Panc1 (cell line): ENCODE data around the gene DNAJA3. TPM values are rescaled to one million over a fixed set of nuclear protein-coding genes. Genes with fewer than 3 reads are reported as not detected.

ENCODE experiments used
- ATAC-seq: fragments of 200-7000 bp; cut with Tn5 transposase; 2 replicates; pipeline ENCODE4 v1.9.1; 2020; ENCODE audit warnings: mild to moderate bottlenecking, moderate library complexity
- BruUV-seq: library from RNA; stranded (reverse); fragments of 400-500 nt; replicated peaks from 2 replicates; lab custom pipeline; 2021; lab: Mats Ljungman, UMichigan
- CTCF ChIA-PET: fragments of 300-600 bp; sonication (Branson Sonifier 250); formaldehyde crosslinking; loops from one replicate; lab custom pipeline; 2022; ENCODE audit warnings: antibody characterized with exemption; lab: Charles Lee
- POLR2A ChIA-PET: fragments of 300-600 bp; sonication (Branson Sonifier 250); formaldehyde crosslinking; loops from one replicate; lab custom pipeline; 2022; ENCODE audit warnings: antibody characterized with exemption; lab: Charles Lee
- DNase-seq: peaks from one replicate; pipeline ENCODE4 v3.0.0-alpha.2; 2010; ENCODE audit warnings: low read depth, low spot score
- H3K27ac ChIP-seq: 2 replicates; pipeline ENCODE4 v1.5.1; 2011; ENCODE audit warnings: mild to moderate bottlenecking, low read length, inconsistent platforms
- H3K27me3 ChIP-seq: fragments of 200-500 bp; sonication (Bioruptor generic); 2 replicates; pipeline ENCODE4 v1.6.0; 2014; ENCODE audit warnings: low read length, inconsistent platforms; ENCODE audit not compliant: control insufficient read depth, insufficient read depth
- H3K36me3 ChIP-seq: fragments of 200-500 bp; sonication (Bioruptor generic); 2 replicates; pipeline ENCODE4 v1.5.1; 2014; ENCODE audit warnings: inconsistent platforms, mild to moderate bottlenecking, low read length, moderate library complexity; ENCODE audit not compliant: control insufficient read depth, insufficient read depth
- H3K4me1 ChIP-seq: 2 replicates; pipeline ENCODE4 v1.5.1; 2011; ENCODE audit warnings: inconsistent platforms, mild to moderate bottlenecking, low read length, moderate library complexity; ENCODE audit not compliant: control insufficient read depth, insufficient read depth
- H3K4me3 ChIP-seq, 2 experiments: 2 replicates each; pipeline ENCODE4 v1.5.1; 2011 to 2012; ENCODE audit warnings: low read depth in 2 of 2, low read length in 2 of 2, mild to moderate bottlenecking in 2 of 2, inconsistent platforms in 1 of 2, moderate library complexity in 1 of 2
- H3K9me3 ChIP-seq: fragments of 200-500 bp; sonication (Bioruptor generic); 2 replicates; pipeline ENCODE4 v1.5.1; 2014; ENCODE audit warnings: low read depth, mild to moderate bottlenecking, inconsistent platforms, low read length, moderate library complexity; ENCODE audit not compliant: control insufficient read depth, insufficient read depth
- CTCF ChIP-seq: fragments of 450-650 bp; IDR thresholded peaks from 2 replicates; pipeline ENCODE4 v1.5.1; 2017; ENCODE audit warnings: mild to moderate bottlenecking
- POLR2AphosphoS5 ChIP-seq: IDR thresholded peaks from 2 replicates; pipeline ENCODE4 v1.6.1; 2012; ENCODE audit warnings: mild to moderate bottlenecking, low read depth, low read length, moderate library complexity
- REST ChIP-seq, 2 experiments: IDR thresholded peaks; 2 replicates each; pipeline ENCODE4 v1.6.1; 2011 to 2012; ENCODE audit warnings: low read depth in 2 of 2, control low read depth in 1 of 2, low read length in 1 of 2, mild to moderate bottlenecking in 1 of 2, moderate library complexity in 1 of 2; ENCODE audit not compliant: insufficient read depth in 1 of 2
- SIN3A ChIP-seq: IDR thresholded peaks from 2 replicates; pipeline ENCODE4 v1.6.1; 2012; ENCODE audit warnings: low read depth, mild to moderate bottlenecking, low read length, moderate library complexity, borderline replicate concordance; ENCODE audit not compliant: insufficient read depth
- TCF7L2 ChIP-seq: IDR thresholded peaks from 2 replicates; pipeline ENCODE4 v1.6.1; 2011; ENCODE audit warnings: mild to moderate bottlenecking, low read depth, low read length, inconsistent platforms
- in situ Hi-C: cut with HindIII; loops from 2 replicates; pipeline ENCODE4 v1.10.0; 2016; ENCODE audit warnings: low sequenced_read_pairs, low pct_unique_long_range_greater_than_20kb
- intact Hi-C: fragments of 100-400 bp; cut with micrococcal nuclease; formaldehyde crosslinking; loops from one replicate; pipeline ENCODE4 v1.10.0; 2022; ENCODE audit not compliant: unreplicated experiment
- total RNA-seq: library from RNA; stranded (reverse); gene quantifications from one replicate; pipeline ENCODE4 v1.2.1, GENCODE V29; 2021; ENCODE audit not compliant: unreplicated experiment

The DNAJA3 gene
- total RNA-seq, 1 experiment from 2014 or later, result 68.7 TPM

- no peaks in the 10 kb centered on the region for H3K27me3 ChIP-seq
- ChIA-PET POLR2A (interaction anchor here (0.6 kb wide), 1 partner anchor 12 kb away, joined by 3 read pairs; no protein-coding TSS in a partner anchor), CTCF (no interaction called here)
- intact Hi-C loops (no loop called here), in situ Hi-C loops (no loop called here)
- no peaks in the 10 kb centered on the region for H3K36me3 ChIP-seq
- no peak for ATAC-seq
- H3K9me3 ChIP-seq, result no peaks in the 10 kb centered on the region
- H3K27ac ChIP-seq, result no peak overlapping the region
- H3K4me1 ChIP-seq, result peaks cover 9% of the 10 kb centered on the region
- H3K4me3 ChIP-seq, result no peak overlapping the region
- DNase-seq, result no peak
- TF ChIP-seq POLR2AphosphoS5, result no peak
- TF ChIP-seq REST (IDR thresholded peaks at IDR 0.05; ENCODE audit: insufficient read depth in 1 of 2, low read depth in 2 of 2, low read length in 1 of 2), result no peak
- TF ChIP-seq SIN3A, result no peak
- no peak for TF ChIP-seq TCF7L2
- TF ChIP-seq CTCF, result no peak
- BruUV-seq, result no TSS peak
These were observed 66.2 kb downstream of the DNAJA3 start for GRCh38 chr16:4491898-4492297.

DNA sequence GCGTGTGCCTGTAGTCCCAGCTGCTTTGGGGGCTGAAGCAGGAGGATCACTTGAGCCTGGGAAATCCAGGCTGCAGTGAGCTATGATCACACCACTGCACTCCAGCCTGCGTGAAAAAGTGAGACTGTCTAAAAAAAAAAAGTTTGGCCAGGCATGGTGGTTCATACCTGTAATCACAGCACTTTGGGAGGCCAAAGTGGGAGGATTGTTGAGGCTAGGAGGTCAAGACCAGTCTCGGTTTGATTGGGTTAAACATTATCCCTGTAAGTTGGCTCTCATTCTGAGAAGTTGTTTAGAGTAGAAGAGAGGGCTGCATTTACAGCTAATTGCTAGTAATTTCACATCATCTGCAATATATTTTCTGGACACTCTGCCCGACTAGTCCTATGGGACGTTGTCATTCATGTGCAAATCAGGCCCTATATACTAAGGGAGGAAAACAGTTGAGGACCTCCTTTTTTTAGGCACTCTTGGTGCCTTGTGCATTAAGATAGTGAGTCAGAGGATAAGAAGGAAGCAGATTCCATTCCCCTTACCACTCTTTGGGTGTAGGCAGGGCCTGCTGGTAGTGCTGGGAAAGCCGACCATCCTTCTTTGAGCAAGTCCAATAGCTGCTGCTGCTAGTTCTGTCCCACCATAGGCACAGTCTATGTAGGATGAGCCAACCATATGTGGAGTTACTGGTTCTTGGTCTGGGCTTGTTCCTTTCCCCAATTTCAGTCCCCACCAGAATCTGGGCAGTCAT is 69.2 kb downstream of the DNAJA3 start:
- in situ Hi-C loops (no loop called here), intact Hi-C loops (no loop called here)
- POLR2A ChIA-PET, result no interaction called here
- no TSS peak for BruUV-seq
- H3K9me3 ChIP-seq, result no peaks in the 10 kb centered on the region
- CTCF ChIA-PET, result no interaction called here
- TF ChIP-seq SIN3A (no peak), TCF7L2 (no peak), CTCF (no peak), POLR2AphosphoS5 (no peak), REST (IDR thresholded peaks at IDR 0.05; ENCODE audit: insufficient read depth in 1 of 2, low read depth in 2 of 2, low read length in 1 of 2) (no peak)
- H3K4me3 ChIP-seq, result no peak overlapping the region
- H3K27ac ChIP-seq, result no peak overlapping the region
- no peaks in the 10 kb centered on the region for H3K36me3 ChIP-seq
- H3K4me1 ChIP-seq, result peaks cover 12% of the 10 kb centered on the region
- ATAC-seq (peak; percentile 70), DNase-seq (no peak)
- H3K27me3 ChIP-seq, result no peaks in the 10 kb centered on the region
